Subcutaneous abdominal adipose tissue (tissue), 5 donors: ENCODE results near the gene IFNL2.

Experiments used
- H3K27ac ChIP-seq: one replicate; pipeline ENCODE4 v1.7.0; 2013; ENCODE audit warnings: low read depth, mild to moderate bottlenecking, inconsistent platforms, low read length, moderate library complexity
- H3K27me3 ChIP-seq, 5 donors: one replicate each; pipeline ENCODE4 v1.7.0; 2013; ENCODE audit warnings: low read length in 5 of 5, inconsistent platforms in 1 of 5; ENCODE audit not compliant: control insufficient read depth in 5 of 5, insufficient read depth in 4 of 5
- H3K36me3 ChIP-seq, 5 donors: one replicate each; pipeline ENCODE4 v1.7.0; 2013; ENCODE audit warnings: low read length in 5 of 5; ENCODE audit not compliant: control insufficient read depth in 5 of 5, insufficient read depth in 5 of 5
- H3K4me1 ChIP-seq, 5 donors: one replicate each; pipeline ENCODE4 v1.7.0; 2013; ENCODE audit warnings: low read length in 5 of 5, mild to moderate bottlenecking in 3 of 5, moderate library complexity in 1 of 5; ENCODE audit not compliant: control insufficient read depth in 5 of 5, insufficient read depth in 5 of 5
- H3K4me3 ChIP-seq, 5 donors: one replicate each; pipeline ENCODE4 v1.7.0; 2013; ENCODE audit warnings: low read length in 5 of 5, low read depth in 1 of 5
- H3K9ac ChIP-seq, 5 donors: one replicate each; pipeline ENCODE4 v1.7.0; 2013; ENCODE audit warnings: low read length in 5 of 5, mild to moderate bottlenecking in 4 of 5, moderate library complexity in 3 of 5
- H3K9me3 ChIP-seq, 5 donors: one replicate each; pipeline ENCODE4 v1.7.0; 2013; ENCODE audit warnings: low read length in 5 of 5; ENCODE audit not compliant: control insufficient read depth in 5 of 5
- donor health status: healthy.
- donor health status: healthy.
- donor health status: healthy.
- donor health status: healthy.
- donor health status: healthy.

The IFNL2 gene

GRCh38 chr19:39293394-39293793 is 25.2 kb downstream of the IFNL2 start:
- Histone ChIP-seq H3K27ac (no peak overlapping the region), H3K9me3 (no peaks in the 10 kb centered on the region), H3K27me3 (peaks cover 0 to 10% (median 4%) of the 10 kb centered on the region in 5 donors), H3K4me3 (no peak overlapping the region), H3K9ac (no peak overlapping the region), H3K36me3 (no peaks in the 10 kb centered on the region), H3K4me1 (no peaks in the 10 kb centered on the region)

GRCh38 chr19:39296055-39296645 is 28.0 kb downstream of the IFNL2 start, which contains the start of gene IFNL1:
Gene IFNL1 (plus strand): TSS chr19:39296407. CDS start chr19:39296422, 15 bp downstream.
- Histone ChIP-seq H3K36me3 (no peaks in the 10 kb centered on the region), H3K4me3 (no peak within 1 kb of the TSS), H3K27me3 (peaks cover 0 to 13% (median 4%) of the 10 kb centered on the region in 5 donors), H3K9me3 (no peaks in the 10 kb centered on the region), H3K27ac (no peak within 1 kb of the TSS), H3K9ac (no peak within 1 kb of the TSS), H3K4me1 (no peaks in the 10 kb centered on the region)

- Histone ChIP-seq H3K36me3 (no peaks in the 10 kb centered on the region), H3K27me3 (peaks cover 0 to 13% (median 4%) of the 10 kb centered on the region in 5 donors), H3K27ac (no peak overlapping the region), H3K4me1 (no peaks in the 10 kb centered on the region), H3K9ac (no peak overlapping the region), H3K9me3 (no peaks in the 10 kb centered on the region), H3K4me3 (no peak overlapping the region)
Observed at GRCh38 chr19:39296906-39297305, 28.7 kb downstream of the IFNL2 start.

GRCh38 chr19:39297931-39298634 is 29.9 kb downstream of the IFNL2 start:
- H3K9ac ChIP-seq: no peak overlapping the region
- H3K4me1 ChIP-seq: no peaks in the 10 kb centered on the region
- H3K4me3 ChIP-seq: no peak overlapping the region
- no peaks in the 10 kb centered on the region for H3K36me3 ChIP-seq
- peaks cover 0 to 13% (median 4%) of the 10 kb centered on the region in 5 donors for H3K27me3 ChIP-seq
- H3K27ac ChIP-seq: no peak overlapping the region
- H3K9me3 ChIP-seq: no peaks in the 10 kb centered on the region

- Histone ChIP-seq H3K27me3 (peaks cover 0 to 10% (median 4%) of the 10 kb centered on the region in 5 donors), H3K27ac (no peak overlapping the region), H3K36me3 (no peaks in the 10 kb centered on the region), H3K9ac (no peak overlapping the region), H3K9me3 (no peaks in the 10 kb centered on the region), H3K4me1 (no peaks in the 10 kb centered on the region), H3K4me3 (no peak overlapping the region)
Observed at GRCh38 chr19:39299404-39299803, 31.2 kb downstream of the IFNL2 start.

- H3K9ac ChIP-seq: no peak overlapping the region
- H3K27me3 ChIP-seq: peaks cover 0 to 12% (median 6%) of the 10 kb centered on the region in 5 donors
- no peaks in the 10 kb centered on the region for H3K9me3 ChIP-seq
- H3K36me3 ChIP-seq: no peaks in the 10 kb centered on the region
- H3K4me1 ChIP-seq: no peaks in the 10 kb centered on the region
- H3K4me3 ChIP-seq: no peak overlapping the region
- H3K27ac ChIP-seq: no peak overlapping the region
Observed at GRCh38 chr19:39299832-39300231, 31.6 kb downstream of the IFNL2 start.

- Histone ChIP-seq H3K9ac (no peak overlapping the region), H3K27ac (no peak overlapping the region), H3K36me3 (no peaks in the 10 kb centered on the region), H3K4me1 (no peaks in the 10 kb centered on the region), H3K4me3 (no peak overlapping the region), H3K9me3 (no peaks in the 10 kb centered on the region), H3K27me3 (peaks cover 0 to 20% (median 12%) of the 10 kb centered on the region in 5 donors)
Observed at GRCh38 chr19:39301021-39301420, 32.8 kb downstream of the IFNL2 start.

- Histone ChIP-seq H3K27ac (no peak overlapping the region), H3K4me3 (no peak overlapping the region), H3K9me3 (no peaks in the 10 kb centered on the region), H3K27me3 (peaks cover 0 to 20% (median 14%) of the 10 kb centered on the region in 5 donors), H3K4me1 (no peaks in the 10 kb centered on the region), H3K36me3 (no peaks in the 10 kb centered on the region), H3K9ac (no peak overlapping the region)
Observed at GRCh38 chr19:39301562-39301961, 33.4 kb downstream of the IFNL2 start.

GRCh38 chr19:39303373-39304184 is 35.4 kb downstream of the IFNL2 start:
- H3K36me3 ChIP-seq: no peaks in the 10 kb centered on the region
- H3K4me1 ChIP-seq: peaks cover 0 to 13% (median 4%) of the 10 kb centered on the region in 5 donors
- H3K4me3 ChIP-seq: no peak overlapping the region
- H3K27ac ChIP-seq: no peak overlapping the region
- H3K27me3 ChIP-seq: peaks cover 8 to 30% (median 20%) of the 10 kb centered on the region in 5 donors
- no peak overlapping the region for H3K9ac ChIP-seq
- no peaks in the 10 kb centered on the region for H3K9me3 ChIP-seq

- no peaks in the 10 kb centered on the region for H3K36me3 ChIP-seq
- peaks cover 9 to 34% (median 21%) of the 10 kb centered on the region in 5 donors for H3K27me3 ChIP-seq
- peaks cover 0 to 13% (median 4%) of the 10 kb centered on the region in 5 donors for H3K4me1 ChIP-seq
- H3K27ac ChIP-seq: no peak overlapping the region
- no peak overlapping the region for H3K4me3 ChIP-seq
- H3K9me3 ChIP-seq: no peaks in the 10 kb centered on the region
- no peak overlapping the region for H3K9ac ChIP-seq
Observed at GRCh38 chr19:39304185-39304513, 36.0 kb downstream of the IFNL2 start.
